HL-60/S4 (cell line): ENCODE measurements around the gene MAPK14.

Experiments
- in situ Hi-C: fragments of 300-500 bp; cut with MboI; formaldehyde crosslinking; loops from 2 replicates; pipeline ENCODE4 v1.14.3; 2022; ENCODE audit warnings: low sequenced_read_pairs

The MAPK14 gene

DNA sequence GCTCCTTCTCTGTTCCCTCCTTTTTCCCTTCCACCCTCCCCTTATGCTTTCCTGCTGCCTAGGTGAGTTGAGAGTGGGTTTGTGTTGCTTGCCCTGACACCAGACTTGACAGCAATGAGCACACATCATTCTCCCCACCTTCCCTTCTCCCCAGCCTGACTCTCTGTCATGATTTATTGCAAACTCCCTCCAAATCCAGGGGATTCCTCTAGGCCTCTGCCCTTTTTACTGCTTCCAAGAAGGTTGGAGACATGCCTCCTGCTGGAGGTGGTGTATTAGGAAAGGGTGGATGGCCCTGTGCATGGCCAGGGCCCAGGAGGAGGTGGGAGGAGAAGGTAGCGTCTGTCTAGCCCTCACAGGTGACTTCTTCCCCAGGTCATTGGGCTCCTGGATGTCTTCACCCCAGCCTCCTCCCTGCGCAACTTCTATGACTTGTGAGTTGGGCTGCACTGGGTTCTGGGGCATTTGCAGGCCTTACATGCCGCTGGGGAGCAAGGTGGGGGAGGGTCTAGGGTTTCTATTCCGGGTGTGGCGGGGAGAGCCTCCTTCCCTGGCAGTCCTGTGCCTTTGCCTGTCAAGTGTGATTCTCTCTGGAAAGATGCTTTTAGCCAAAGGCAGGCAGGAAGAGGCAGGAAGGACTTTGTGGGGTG lies 104.8 kb downstream of the MAPK14 start:
- in situ Hi-C loops, result no loop called here

DNA sequence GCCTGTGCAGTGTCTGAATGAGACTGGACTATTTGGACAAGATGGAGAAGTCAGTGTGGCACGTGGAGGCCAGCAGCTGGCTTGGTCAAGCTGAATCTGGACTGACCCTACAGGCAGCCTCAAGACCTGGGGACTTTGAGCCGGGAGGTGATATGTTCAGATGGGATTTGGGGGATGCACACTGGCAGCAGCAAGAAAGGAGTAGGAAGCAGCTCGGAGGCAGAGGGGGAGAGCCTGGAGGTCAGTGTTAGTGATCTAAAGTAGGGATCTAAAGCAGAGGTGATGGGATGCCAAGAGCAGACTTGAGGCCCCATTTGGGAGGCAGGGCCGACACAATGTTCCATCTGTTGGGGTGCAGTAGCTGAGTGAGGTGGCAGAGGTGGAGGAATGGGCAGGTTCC lies 105.5 kb downstream of the MAPK14 start:
- in situ Hi-C loops, result no loop called here

DNA sequence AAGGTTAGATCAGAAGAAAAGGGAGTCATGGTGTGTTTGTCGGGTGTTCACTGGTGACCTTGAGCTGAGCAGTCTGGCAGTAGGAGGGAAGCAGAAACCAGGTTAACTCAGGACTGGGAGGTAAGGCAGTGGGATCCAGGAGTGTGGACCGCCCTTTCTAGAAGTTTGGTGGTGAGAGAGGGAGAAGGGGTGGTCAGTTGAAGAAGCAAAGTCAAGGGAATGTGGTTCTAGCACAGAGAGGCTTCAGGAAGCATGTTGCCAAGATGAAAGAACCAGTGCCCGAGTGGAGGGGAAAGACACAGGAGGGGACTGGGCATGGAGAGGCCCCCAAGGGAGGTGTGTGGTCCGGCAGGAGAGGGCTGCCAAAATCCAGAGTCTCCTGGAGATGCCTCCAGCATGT lies 106.3 kb downstream of the MAPK14 start:
- in situ Hi-C loops, result no loop called here

DNA sequence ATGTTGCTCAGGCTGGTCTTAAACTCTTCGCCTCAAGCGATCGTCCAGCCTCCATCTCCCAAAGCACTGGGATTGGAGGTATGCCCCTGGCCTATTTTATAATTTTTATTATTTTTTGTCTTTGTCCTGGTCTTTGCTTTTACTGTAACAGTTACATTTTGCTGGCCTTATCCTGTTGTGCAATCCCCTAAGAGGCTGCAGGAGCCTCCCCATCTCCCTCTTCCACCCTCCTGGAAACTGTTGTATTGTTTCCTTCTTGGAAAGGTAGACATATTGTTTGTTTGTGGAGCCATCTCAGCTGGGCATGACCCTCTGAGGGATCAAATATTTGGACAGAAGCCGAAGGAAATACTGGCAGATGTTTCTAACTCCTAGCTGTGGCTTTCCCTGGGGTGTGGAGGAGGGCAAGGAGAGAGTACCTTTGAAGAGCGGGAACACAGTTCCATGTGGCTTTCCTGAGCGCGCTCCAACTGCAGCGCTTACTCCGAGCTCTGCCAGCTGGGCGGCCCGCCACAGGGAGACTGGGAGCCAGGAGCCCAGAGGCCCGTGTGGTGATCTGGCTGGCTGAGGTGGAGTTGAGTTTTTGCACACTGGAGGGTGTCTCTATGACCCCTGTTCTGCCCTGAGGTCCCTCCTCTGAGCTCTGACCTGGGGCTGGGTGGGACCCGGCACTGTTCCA lies 107.6 kb downstream of the MAPK14 start:
- in situ Hi-C loops, result no loop called here

DNA sequence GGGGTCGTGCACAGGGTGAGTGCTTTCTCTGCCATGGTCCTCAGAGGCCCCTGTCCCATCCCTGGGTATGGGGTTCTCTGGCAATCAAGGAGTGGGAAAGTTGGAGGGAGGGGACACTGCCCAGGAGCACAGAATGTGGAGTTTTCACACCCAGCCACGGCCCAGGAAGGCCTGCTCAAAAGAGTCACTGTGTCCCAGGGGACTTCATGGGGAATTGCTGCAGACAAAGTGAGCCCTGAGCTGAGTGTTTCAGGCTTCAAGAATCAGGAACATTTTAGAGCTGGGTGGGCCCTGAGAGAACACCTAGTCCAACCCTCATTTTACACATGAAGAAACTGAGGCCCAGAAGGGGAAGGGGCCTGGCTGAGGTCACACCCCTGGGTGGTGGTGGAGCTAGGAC lies 108.4 kb downstream of the MAPK14 start:
- in situ Hi-C loops, result no loop called here

DNA sequence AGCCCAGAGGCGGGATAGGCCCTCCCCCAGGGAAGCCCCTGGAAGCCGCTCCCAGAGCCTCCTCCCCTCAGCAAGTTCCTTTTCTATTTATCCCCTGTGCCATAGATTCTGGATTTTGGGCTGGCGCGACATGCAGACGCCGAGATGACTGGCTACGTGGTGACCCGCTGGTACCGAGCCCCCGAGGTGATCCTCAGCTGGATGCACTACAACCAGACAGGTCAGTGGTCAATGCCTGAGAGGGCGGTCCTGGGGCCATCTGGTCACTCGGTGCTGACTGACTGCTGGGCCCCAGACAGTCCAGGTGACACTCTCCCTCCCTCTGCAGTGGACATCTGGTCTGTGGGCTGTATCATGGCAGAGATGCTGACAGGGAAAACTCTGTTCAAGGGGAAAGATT lies 108.9 kb downstream of the MAPK14 start:
- in situ Hi-C loops, result no loop called here

DNA sequence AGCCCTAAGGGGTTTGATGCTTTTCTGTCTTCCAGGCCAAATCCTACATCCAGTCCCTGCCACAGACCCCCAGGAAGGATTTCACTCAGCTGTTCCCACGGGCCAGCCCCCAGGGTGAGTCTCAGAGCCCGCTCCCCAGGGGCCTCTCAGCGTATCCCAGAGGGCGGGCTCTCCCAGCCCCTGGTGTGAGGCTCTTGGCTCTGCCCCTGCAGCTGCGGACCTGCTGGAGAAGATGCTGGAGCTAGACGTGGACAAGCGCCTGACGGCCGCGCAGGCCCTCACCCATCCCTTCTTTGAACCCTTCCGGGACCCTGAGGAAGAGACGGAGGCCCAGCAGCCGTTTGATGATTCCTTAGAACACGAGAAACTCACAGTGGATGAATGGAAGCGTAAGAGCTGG lies 111.1 kb downstream of the MAPK14 start:
- in situ Hi-C loops, result no loop called here

DNA sequence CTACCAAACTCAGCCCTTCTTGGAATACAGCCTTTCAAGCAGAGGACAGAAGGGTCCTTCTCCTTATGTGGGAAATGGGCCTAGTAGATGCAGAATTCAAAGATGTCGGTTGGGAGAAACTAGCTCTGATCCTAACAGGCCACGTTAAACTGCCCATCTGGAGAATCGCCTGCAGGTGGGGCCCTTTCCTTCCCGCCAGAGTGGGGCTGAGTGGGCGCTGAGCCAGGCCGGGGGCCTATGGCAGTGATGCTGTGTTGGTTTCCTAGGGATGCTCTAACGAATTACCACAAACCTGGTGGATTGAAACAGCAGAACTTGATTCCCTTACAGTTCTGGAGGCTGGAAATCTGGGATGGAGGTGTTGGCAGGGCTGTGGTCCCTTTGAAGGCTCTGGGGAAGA lies 111.8 kb downstream of the MAPK14 start:
- in situ Hi-C loops, result no loop called here

DNA sequence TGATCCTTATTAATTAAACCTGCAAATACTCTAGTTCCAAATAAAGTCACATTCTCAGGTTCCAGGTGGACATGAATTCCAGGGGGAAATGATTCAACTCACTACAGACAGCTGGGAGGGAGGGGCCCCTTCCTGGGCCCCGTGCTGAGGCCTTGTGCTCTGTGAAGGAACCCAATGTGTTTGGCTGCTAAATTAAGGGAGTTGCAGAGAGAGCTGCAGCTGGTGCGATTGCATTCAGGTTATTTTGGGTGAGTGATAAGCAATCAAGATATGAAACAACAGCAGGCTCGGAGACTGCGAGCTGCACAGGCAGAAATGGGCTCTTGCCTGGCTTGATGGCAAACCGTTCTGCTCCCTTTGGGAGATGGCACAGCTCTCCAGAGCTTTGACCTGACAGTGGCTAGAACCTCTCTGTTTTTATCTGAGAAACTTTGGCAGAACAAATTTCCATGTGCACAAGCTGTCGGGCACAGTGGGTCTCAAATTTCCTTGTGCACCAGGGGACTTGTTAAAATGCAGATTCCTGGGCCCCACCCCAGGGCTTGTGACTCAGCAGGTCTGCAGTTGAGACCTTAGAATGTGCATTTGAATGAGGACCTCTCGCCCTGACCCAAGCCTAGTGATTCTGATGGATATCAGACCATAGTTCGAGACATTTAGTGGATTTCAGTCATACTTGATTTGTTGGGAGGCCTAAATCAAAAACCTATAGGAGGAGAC lies 112.5 kb downstream of the MAPK14 start:
- in situ Hi-C loops, result no loop called here

DNA sequence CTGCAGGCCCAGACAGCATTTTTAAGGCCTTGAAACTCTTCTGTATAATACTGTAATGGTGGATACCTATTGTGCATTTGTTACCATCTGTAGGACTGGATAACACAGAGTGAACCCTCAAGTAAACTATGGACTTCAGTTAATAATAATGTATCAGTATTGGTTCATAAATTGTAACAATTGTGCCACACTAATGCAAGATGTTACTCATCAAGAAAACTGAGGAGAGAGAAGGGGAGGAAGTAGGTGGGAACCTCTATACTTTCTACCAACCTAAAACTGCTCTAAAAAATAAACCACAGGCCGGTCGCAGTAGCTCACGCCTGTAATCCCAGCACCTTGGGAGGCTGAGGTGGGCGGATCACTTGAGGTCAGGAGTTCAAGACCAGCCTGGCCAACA lies 113.5 kb downstream of the MAPK14 start:
- in situ Hi-C loops, result no loop called here

DNA sequence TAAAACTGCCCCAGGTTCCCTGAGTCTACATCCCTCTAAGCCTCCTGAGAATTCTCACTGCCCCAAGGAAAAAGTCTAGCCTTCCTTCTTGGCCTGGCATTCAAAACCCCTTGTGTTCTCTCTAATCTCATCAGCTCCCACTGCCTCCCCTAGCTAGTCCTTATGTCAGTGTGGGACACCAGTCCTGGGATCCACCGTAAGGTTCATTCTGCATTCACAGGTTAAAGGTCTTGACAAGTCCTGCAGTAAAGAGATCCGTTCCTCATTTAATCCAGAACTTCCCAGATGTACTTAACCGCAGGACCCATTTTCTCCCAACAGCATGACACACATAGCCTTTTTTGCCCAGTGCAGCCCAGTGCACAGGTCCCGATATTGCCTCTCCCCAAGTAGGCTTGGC lies 114.4 kb downstream of the MAPK14 start:
- in situ Hi-C loops, result no loop called here

DNA sequence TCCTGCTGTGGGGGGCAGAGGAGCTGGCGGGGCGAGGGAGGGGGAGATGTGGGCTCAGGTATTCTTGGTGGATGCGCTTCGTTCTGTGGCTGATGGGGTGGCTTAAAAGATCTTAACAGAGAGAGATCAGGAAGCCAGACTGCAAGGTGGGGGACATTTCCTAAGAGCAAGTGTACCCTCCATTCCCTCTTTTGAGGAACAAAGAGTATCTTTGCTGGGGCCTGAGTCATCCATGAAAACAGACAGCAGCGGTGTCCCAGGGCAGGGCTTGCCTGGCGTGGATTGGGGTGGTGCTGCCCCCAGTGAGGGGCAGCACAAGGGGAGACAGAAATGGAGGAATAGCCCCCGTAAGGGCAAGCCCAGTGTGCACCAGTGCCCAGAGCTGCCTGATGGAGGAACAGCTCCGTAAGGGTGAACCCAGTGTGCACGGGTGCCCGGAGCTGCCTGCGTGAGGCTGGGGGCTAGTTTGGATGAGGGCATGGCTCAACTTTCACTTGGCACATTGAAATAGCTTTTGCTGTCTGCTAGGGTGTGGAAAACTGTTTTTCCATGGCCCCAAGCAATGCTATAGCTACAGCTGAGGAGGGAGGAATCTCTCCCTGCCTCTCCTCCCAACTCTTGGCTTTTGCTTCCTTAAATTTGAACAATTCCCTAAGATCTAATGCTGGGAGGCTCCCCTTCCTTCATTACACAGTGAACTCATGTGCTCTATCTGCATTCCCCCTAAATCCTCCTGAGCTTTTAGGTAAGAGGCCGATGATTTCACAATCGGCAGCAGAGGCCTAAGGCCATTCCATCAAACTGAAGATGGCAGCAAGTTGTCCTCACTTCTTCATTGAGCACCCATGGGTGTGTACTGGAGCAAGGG lies 115.6 kb downstream of the MAPK14 start:
- in situ Hi-C loops, result no loop called here

DNA sequence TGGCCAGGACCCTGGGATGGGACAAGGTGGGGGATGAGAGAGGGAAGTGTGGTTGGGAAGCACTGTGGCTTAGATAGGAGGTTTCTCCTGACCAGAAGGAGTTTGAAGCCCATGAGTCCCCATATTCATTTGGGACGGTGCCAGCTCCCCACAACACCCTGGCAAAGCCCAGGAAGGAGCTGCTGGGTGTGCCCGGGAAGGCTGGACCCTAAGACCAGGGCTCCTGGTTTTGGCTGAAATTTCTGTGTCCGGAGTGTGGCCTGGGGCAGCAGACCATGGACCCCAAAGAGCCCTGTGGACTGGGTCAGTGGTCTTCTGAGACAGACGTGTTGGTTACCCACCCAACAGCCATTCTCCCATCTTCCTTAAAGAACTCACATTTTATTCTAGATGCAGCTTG lies 117.9 kb downstream of the MAPK14 start:
- in situ Hi-C loops, result no loop called here

DNA sequence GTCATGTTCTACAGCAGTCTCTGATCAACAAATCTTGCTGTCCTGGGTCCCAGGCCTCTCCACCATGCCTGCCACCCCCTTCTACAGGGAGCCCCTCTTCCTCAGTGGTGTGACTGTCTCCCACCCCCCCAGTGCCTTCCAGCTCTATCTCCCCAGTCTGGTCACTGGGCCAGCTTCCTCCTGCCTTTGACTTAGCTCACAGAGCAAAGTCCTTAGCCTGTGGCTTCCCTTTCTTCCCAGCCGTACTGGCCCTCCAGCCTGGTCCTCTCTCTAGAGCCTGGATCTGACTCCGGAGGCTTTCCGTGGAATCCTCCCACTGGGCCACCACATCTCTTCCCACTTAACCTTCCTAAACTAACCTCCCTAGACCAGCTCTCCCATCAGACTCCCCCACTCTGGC lies 119.7 kb downstream of the MAPK14 start:
- in situ Hi-C loops, result no loop called here

DNA sequence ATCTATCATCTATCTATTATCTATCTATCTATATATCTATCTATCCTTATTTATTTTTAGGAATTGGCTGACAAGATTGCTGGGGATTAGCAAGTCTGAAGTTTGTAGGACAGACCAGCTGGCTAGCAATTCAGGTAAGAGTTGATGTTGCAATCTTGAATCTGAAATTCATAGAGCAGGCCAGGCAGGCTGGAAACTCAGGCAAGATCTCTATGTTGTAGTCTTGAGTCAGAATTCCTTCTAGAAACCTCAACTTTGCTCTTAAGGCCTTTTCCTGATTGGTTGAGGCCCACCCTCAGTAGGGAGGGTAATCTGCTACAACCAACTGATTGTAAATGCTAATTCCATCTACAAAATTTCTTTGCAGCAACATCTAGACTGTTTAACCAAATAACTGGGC lies 121.9 kb downstream of the MAPK14 start:
- in situ Hi-C loops, result no loop called here

DNA sequence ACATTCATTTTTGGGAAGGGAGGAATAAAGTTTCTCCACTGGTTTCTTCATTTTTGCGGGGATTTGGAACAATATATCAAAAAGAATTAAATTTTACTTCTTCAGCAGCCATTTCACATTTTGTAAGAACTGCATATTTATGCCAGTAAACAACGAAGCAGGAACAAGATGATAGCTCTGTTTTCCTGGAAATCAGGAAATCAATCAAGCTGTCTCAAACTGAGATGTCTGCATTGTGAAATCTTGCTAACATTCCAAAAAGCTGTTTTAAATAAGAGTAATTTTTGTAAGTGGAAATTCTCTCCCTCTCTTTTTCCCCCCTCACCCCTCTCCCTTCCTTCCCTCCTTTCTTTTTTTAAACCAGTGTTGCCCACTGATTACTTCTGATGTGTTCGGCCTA lies 122.7 kb downstream of the MAPK14 start:
- in situ Hi-C loops, result no loop called here

DNA sequence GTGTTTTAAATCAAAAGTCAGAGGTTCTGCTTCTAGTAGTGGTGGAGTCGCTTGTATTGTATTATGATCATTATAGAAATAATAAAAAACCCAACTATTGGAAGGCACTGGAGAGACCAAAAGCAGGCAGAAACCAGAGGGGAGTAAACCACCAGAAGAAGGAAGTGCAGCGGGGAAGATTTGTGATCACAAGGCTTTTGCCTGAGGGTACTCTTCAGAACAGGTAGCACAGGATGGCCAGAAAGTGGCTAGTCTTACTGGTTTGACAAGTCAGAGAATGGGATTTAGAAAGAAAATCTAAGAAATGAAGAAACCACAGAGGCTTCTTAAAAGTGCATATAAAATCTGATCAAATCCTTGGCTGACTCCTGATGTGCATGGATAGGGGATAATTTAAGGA lies 126.7 kb downstream of the MAPK14 start:
- in situ Hi-C loops, result no loop called here

DNA sequence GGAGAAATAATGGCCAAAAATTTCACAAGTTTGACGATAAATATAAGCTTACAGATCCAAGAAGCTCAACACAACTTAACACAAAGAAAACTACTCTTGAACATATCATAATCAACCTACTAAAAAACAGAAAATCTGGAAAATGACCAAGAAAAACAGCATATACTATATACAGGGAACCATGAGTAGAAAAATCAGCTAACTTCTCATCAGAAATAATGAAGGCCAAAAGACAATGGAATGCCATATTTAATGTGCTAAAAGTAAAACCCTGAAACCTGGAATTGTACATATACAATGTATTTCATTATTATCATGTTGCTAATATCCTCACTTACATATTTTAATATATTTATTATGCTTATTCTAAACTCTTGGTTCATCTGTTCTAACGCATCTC lies 128.1 kb downstream of the MAPK14 start:
- in situ Hi-C loops, result no loop called here

DNA sequence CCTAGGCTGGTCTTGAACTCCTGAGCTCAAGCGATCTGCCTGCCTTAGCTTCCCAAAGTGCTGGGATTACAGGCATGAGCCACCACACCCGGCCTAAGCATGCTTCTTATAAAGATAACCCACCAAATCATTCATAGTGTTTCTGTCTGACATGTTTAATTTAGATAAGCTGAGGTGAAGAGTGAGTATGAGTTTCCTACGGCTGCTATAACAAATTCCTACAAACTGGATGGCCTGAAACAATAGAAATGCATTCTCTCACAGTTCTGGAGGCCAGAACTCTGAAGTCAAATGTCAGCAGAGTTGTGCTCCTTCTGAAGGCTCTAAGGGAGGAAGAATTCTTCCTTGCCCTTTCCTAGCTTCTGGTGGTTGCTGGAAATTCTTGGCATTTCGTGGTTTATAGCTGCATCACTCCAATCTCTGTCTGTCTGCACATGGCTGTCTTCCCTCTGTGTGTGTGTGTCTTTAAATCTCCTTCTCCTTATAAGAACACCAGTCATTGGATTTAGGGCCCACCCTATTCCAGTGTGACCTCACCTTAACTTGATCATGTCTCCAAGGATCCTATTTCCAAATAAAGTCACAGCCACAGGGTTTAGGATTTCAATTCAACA lies 132.6 kb downstream of the MAPK14 start:
- in situ Hi-C loops, result no loop called here
